Gastrocnemius medialis (tissue), 4 donors: ENCODE measurements around the gene RNU5B-1.

ENCODE experiments used
- POLR2A ChIP-seq, 2 donors: fragments of 450-650 bp; IDR thresholded peaks; one replicate each; pipeline ENCODE4 v1.6.1; 2017; ENCODE audit warnings: antibody characterized with exemption in 2 of 2, mild to moderate bottlenecking in 2 of 2, moderate library complexity in 2 of 2
- TF ChIP-seq, protein P1 (sequence below), 5 experiments: fragments of 450-650 bp in 3 of 5; fragments of 200-600 bp in 2 of 5; sonication (generic) in 2 of 5; IDR thresholded peaks in 4 of 5; conservative IDR thresholded peaks in 1 of 5; 1 replicate in 4 of 5; 2 replicates in 1 of 5; pipeline ENCODE4 v1.5.1; 2016 to 2019; ENCODE audit warnings: antibody characterized with exemption in 5 of 5, mild to moderate bottlenecking in 3 of 5, moderate library complexity in 3 of 5

DNA sequence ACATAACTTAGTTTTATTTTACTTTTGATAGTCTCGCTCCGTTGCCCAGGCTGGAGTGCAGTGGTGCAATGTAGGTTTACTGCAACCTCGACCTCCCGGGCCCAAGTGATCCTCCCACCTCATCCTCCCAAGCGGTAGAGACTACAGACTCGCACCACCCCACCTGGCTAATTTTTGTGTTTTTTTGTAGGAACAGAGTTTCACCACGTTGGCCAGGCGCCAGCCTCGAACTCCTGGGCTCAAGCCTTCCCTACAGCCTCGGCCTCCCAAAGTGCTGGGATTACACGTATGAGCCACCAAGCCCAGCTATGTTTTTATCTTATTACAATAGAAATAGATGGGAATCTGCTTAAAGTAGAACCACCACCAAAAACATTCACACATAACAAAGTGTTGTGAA lies 5.7 kb upstream of the RNU5B-1 start:
- no peak for TF ChIP-seq POLR2A (IDR thresholded peaks at IDR 0.05)
- TF ChIP-seq, protein P1, sequence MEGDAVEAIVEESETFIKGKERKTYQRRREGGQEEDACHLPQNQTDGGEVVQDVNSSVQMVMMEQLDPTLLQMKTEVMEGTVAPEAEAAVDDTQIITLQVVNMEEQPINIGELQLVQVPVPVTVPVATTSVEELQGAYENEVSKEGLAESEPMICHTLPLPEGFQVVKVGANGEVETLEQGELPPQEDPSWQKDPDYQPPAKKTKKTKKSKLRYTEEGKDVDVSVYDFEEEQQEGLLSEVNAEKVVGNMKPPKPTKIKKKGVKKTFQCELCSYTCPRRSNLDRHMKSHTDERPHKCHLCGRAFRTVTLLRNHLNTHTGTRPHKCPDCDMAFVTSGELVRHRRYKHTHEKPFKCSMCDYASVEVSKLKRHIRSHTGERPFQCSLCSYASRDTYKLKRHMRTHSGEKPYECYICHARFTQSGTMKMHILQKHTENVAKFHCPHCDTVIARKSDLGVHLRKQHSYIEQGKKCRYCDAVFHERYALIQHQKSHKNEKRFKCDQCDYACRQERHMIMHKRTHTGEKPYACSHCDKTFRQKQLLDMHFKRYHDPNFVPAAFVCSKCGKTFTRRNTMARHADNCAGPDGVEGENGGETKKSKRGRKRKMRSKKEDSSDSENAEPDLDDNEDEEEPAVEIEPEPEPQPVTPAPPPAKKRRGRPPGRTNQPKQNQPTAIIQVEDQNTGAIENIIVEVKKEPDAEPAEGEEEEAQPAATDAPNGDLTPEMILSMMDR (IDR thresholded peaks at IDR 0.05 in 4 of 5, conservative IDR thresholded peaks at IDR 0.05 in 1 of 5): no peak
